ENCODE results near the gene TOP3B.

The TOP3B gene

DNA sequence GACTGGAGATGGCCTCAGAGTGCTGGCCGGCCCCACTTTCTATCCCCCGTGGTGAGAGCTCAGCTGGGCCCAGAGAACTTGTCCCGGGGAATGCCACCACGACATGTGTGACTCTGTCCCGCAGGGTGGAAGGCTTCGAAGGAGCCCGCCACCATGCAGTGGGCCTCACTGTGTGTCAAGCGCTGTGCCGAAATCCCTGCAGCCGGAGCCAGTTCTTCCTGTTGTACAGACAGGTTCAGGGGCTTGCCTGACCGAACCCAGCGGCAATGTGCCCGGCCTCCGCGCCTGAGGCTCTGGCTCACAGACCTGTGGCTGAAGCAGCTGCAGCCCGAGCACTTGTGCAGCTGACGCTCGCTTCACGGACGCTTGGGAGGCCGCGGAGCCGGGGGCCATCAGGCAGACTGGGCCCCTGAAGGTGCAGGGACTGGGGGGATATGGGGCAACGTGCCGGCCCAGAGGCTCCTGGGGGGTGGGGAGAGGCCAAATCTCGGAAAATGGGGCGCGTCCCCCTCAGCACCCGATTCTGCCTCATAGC is 30.6 kb downstream of the TOP3B start:
- no peak for DNase-seq (ENCODE audit: low read depth)
- TF ChIP-seq, protein P1, sequence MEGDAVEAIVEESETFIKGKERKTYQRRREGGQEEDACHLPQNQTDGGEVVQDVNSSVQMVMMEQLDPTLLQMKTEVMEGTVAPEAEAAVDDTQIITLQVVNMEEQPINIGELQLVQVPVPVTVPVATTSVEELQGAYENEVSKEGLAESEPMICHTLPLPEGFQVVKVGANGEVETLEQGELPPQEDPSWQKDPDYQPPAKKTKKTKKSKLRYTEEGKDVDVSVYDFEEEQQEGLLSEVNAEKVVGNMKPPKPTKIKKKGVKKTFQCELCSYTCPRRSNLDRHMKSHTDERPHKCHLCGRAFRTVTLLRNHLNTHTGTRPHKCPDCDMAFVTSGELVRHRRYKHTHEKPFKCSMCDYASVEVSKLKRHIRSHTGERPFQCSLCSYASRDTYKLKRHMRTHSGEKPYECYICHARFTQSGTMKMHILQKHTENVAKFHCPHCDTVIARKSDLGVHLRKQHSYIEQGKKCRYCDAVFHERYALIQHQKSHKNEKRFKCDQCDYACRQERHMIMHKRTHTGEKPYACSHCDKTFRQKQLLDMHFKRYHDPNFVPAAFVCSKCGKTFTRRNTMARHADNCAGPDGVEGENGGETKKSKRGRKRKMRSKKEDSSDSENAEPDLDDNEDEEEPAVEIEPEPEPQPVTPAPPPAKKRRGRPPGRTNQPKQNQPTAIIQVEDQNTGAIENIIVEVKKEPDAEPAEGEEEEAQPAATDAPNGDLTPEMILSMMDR (IDR thresholded peaks at IDR 0.05; ENCODE audit: low read depth, low read length, missing control alignments), result no peak
- H3K4me3 ChIP-seq (ENCODE audit: low read depth, low read length), result peak overlapping the region; percentile 71
- in situ Hi-C loops (cut with HindIII; ENCODE audit: low sequenced_read_pairs), result no loop called here

DNA sequence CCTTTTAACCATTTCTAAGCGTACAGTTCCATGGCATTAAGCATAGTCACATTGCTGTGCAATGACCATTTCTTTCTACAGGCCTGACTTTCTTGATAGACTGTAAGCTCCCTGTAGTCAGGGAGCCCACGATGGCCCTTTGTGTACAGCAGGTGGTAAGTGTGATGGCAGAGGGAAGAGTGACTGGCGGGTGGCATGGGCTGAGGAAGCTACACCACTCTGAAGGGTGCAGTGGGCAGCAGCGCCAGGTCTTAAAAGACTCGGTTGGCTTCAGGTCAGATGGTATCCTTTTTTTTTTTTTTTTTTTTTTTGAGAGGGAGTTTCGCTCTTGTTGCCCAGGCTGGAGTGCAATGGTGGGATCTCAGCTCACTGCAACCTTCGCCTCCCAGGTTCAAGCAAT is 31.5 kb downstream of the TOP3B start:
- TF ChIP-seq, protein P1 (IDR thresholded peaks at IDR 0.05; ENCODE audit: low read depth, low read length, missing control alignments), result no peak
- DNase-seq (ENCODE audit: low read depth), result no peak
- no peak overlapping the region for H3K4me3 ChIP-seq (ENCODE audit: low read depth, low read length)
- in situ Hi-C loops (cut with HindIII; ENCODE audit: low sequenced_read_pairs), result no loop called here

DNA sequence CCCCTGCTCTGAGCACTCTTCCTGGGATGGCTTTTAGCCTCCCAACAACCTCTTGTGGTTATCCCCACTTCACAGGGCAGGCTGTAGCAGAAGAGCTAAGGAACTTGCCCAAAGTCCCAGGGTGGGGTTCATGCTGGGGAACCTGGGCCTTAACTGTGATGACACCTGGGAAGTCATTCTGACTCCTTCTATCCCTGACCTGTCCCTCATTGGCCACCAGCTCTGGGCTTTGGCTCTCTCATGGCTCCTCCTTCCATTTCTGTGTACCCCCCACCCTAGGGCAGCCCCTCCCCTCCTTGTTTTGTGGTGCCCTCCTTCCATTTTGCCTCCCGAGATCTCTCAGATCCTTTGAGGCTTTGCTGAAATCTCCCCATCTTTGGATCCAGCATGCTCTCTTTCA is 32.6 kb downstream of the TOP3B start:
- H3K4me3 ChIP-seq (ENCODE audit: low read depth, low read length), result no peak overlapping the region

DNA sequence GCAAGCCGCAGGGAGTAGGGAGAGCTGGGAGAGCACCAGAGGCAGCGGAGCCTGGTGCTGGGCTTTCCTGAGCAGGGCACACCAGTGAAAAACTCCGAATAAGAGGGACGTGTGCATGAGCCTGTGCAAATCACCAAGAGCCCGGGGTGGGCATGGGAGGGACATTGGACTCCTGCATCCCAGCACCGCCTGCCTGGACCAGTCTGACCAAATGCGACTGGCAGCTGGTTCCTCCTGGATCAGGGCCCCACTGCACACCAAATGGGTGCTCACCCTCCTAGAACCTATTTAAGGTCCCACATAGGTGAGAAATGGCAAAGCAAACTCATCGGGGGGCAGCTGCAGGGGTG is 33.0 kb downstream of the TOP3B start:
- DNase-seq (ENCODE audit: low read depth), result no peak
- in situ Hi-C loops (cut with HindIII; ENCODE audit: low sequenced_read_pairs), result loop anchor here (25.0 kb wide), 2 partner anchors 88 to 1288 kb away; no protein-coding TSS in a partner anchor
- H3K4me3 ChIP-seq (ENCODE audit: low read depth, low read length), result no peak overlapping the region
- TF ChIP-seq, protein P1 (IDR thresholded peaks at IDR 0.05; ENCODE audit: low read depth, low read length, missing control alignments), result no peak

More for the DNA sequence above, 32.6 kb downstream of the TOP3B start:
- DNase-seq (ENCODE audit: low read depth), result no peak
- in situ Hi-C loops (cut with HindIII; ENCODE audit: low sequenced_read_pairs), result loop anchor here (25.0 kb wide), 2 partner anchors 87 to 1287 kb away; no protein-coding TSS in a partner anchor
- TF ChIP-seq, protein P1 (IDR thresholded peaks at IDR 0.05; ENCODE audit: low read depth, low read length, missing control alignments), result no peak

DNA sequence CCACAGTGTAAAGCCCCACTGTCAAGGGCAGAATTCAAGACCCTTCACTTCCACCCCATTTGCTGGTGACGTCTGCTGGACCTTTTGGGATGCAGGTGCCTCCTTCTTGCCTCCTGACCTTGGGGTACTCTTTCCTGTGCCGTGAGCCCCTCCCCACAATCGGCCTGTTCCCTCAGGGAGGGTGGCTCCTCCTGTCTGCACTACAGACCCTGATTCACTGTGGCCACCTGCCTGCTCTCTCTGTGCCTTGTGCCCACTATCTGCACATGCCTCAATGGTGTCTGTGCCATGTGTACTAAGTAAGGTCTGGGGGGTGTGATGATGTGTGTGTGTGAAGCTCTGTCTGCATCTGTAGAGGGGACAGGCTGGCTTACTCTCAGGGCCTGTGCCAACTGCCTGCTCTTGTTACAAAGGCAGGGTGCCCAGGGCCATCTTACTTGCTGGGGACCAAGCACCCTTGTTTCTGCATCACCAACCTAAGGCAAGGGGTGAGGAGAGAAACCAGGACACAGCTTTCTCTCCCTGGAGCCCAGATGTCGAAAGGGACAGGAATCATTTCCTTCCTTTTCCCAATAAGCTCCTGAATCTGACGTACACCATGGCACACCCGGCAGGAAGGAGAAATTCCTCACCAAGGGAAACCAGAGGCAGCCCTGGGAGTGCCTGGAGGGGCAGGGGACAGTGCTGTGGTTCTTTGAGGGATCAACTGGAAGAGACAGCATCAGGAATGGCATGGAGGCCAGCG is 33.6 kb downstream of the TOP3B start:
- DNase-seq (ENCODE audit: low read depth), result no peak
- in situ Hi-C loops (cut with HindIII; ENCODE audit: low sequenced_read_pairs), result loop anchor here (25.0 kb wide), 2 partner anchors 88 to 1288 kb away; no protein-coding TSS in a partner anchor
- TF ChIP-seq, protein P1 (IDR thresholded peaks at IDR 0.05; ENCODE audit: low read depth, low read length, missing control alignments), result no peak
- H3K4me3 ChIP-seq (ENCODE audit: low read depth, low read length), result no peak overlapping the region

DNA sequence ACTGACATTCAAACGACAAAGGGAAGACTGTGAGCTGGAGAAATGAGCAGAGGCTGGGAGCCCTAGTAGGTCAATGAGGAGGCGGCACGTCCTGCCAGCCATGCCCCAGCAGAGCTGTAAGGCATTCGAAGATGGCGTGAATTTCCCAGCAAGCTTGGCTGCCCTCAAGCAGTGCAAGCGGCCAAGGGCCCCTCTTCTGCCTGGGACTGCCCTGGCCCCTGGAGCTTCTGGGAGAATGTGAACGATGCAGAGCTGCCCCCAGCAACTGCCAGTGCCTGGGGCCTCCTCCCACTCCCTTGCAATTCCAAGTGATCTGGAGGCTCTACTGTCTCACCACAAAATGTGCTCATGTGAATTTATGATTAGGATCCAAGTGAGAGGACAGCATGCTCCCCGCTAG is 34.2 kb downstream of the TOP3B start:
- TF ChIP-seq, protein P1 (IDR thresholded peaks at IDR 0.05; ENCODE audit: low read depth, low read length, missing control alignments), result no peak
- in situ Hi-C loops (cut with HindIII; ENCODE audit: low sequenced_read_pairs), result loop anchor here (25.0 kb wide), 2 partner anchors 89 to 1289 kb away; no protein-coding TSS in a partner anchor
- H3K4me3 ChIP-seq (ENCODE audit: low read depth, low read length), result no peak overlapping the region
- DNase-seq (ENCODE audit: low read depth), result no peak

Measured in astrocyte of the cerebellum (primary cell).